SU-DHL-6 (cell line): ENCODE measurements around the gene EXOC3L1.

Experiments
- H2AFZ ChIP-seq: fragments of 200-600 bp; sonication (generic); 2 replicates; pipeline ENCODE4 v1.6.1; 2014; ENCODE audit warnings: low read depth, mild to moderate bottlenecking, moderate library complexity, mixed read lengths, antibody characterized with exemption, low read length; ENCODE audit not compliant: severe bottlenecking
- H3F3A ChIP-seq: fragments of 200-600 bp; shearing (Covaris generic); 2 replicates; pipeline ENCODE4 v1.6.0; 2016; ENCODE audit warnings: antibody characterized with exemption, mild to moderate bottlenecking; ENCODE audit not compliant: insufficient read depth
- H3K27ac ChIP-seq: fragments of 200-600 bp; sonication (generic); 2 replicates; pipeline ENCODE4 v1.5.1; 2016; ENCODE audit warnings: low read depth, mild to moderate bottlenecking, low read length, moderate library complexity, mixed read lengths
- H3K27me3 ChIP-seq: fragments of 200-600 bp; sonication (generic), shearing (Covaris generic); 2 replicates; pipeline ENCODE4 v1.6.0; 2014; ENCODE audit warnings: mild to moderate bottlenecking, low read length
- H3K36me3 ChIP-seq: fragments of 200-600 bp; sonication (generic); 2 replicates; pipeline ENCODE4 v1.6.1; 2014; ENCODE audit warnings: mild to moderate bottlenecking, low read length, mixed read lengths
- H3K4me2 ChIP-seq: fragments of 300-600, 200-600 bp; shearing (Covaris generic), sonication (generic); 2 replicates; pipeline ENCODE4 v1.6.0; 2014; ENCODE audit warnings: low read length, low read depth, mild to moderate bottlenecking; ENCODE audit not compliant: poor library complexity, severe bottlenecking
- H3K4me3 ChIP-seq: fragments of 200-600 bp; sonication (generic); 2 replicates; pipeline ENCODE4 v1.5.1; 2014; ENCODE audit warnings: antibody characterized with exemption, low read length, mild to moderate bottlenecking, mixed read lengths; ENCODE audit not compliant: insufficient read depth, poor library complexity, severe bottlenecking
- H3K79me2 ChIP-seq: fragments of 200-600 bp; sonication (generic); 2 replicates; pipeline ENCODE4 v1.6.1; 2014; ENCODE audit warnings: mild to moderate bottlenecking, low read length, moderate library complexity; ENCODE audit not compliant: insufficient read depth
- H3K9ac ChIP-seq: fragments of 200-600 bp; sonication (generic); 2 replicates; pipeline ENCODE4 v1.7.0; 2014; ENCODE audit warnings: mild to moderate bottlenecking, low read length
- H3K9me2 ChIP-seq: fragments of 200-600 bp; sonication (generic); replicated peaks from 2 replicates; pipeline ENCODE4 v1.6.1; 2014; ENCODE audit warnings: low read length; ENCODE audit not compliant: insufficient read depth
- H3K9me3 ChIP-seq: fragments of 200-600 bp; sonication (generic); 2 replicates; pipeline ENCODE4 v1.6.1; 2014; ENCODE audit warnings: low read length, mixed read lengths; ENCODE audit not compliant: insufficient read depth
- H4K20me1 ChIP-seq: fragments of 200-600 bp; sonication (generic); 2 replicates; pipeline ENCODE4 v1.6.1; 2014; ENCODE audit warnings: low read depth, mild to moderate bottlenecking, antibody characterized with exemption, low read length, moderate library complexity, mixed read lengths
- EZH2phosphoT487 ChIP-seq: fragments of 200-600 bp; sonication (generic), shearing (Covaris generic); conservative IDR thresholded peaks from 2 replicates; pipeline ENCODE4 v1.6.1; 2018; ENCODE audit warnings: mild to moderate bottlenecking, antibody characterized with exemption, low read length, moderate library complexity, mixed read lengths
- TF ChIP-seq, protein P1 (sequence below): fragments of 200-600 bp; sonication (generic); IDR thresholded peaks from one replicate; pipeline ENCODE4 v1.5.1; 2017; ENCODE audit warnings: antibody characterized with exemption, mild to moderate bottlenecking, low read length, moderate library complexity; ENCODE audit not compliant: insufficient read depth, poor library complexity, severe bottlenecking

The EXOC3L1 gene, protein sequence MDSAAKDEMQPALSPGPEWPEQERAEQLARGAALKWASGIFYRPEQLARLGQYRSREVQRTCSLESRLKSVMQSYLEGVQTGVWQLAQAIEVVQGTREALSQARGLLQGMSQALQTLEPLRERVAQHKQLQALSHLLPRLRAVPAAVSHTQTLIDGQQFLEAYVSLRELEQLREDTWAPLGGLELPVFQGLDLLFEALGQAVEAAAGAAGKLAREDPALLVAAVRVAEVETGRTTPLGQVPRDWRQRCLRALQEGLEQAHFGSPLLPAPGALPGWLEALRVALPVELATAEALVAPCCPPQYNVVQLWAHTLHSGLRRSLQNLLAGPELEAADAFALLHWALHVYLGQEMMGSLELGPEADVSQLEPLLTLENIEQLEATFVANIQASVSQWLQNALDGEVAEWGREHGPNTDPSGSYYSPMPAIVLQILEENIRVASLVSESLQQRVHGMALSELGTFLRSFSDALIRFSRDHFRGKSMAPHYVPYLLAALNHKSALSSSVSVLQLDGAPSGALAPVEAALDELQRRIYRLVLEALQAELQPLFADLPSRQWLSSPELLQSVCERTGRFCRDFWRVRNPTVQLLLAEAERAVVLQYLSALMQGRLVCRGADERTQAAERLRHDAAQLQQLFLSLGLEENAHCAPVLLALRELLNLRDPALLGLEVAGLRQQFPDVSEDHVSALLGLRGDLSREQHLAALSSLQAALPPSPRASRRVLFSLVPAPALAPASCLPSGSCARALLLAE

DNA sequence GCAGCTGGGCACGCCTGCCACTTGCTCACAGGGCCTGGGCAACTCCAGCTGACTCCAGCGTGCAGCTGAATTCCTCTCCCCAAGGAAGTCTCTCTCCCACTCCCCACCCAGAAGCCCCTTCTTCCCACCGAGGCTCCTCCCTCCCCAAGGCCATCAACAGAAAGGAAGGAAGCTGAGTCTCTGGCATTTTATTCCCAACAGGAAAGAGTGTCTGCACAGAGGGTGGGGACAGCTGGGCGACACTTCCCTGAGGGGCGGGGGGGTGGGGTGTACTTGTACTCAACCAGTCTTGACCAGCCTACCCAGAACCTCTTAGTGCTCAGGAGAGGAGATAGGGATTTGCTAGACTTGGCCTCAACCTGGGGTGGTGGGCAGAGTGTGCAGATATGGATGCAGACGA lies at the start of gene EXOC3L1:
Gene EXOC3L1 (minus strand): TSS at position 96 of the 400 bp plus-strand sequence. CDS start 460 bp downstream, outside the sequence.
- no peaks in the 10 kb centered on the region for H3K9me2 ChIP-seq
- no peak within 1 kb of the TSS for H3K27ac ChIP-seq
- peaks cover 24% of the 10 kb centered on the region for H3K79me2 ChIP-seq
- no peaks in the 10 kb centered on the region for H4K20me1 ChIP-seq
- no peaks in the 10 kb centered on the region for H3K27me3 ChIP-seq
- no peak within 1 kb of the TSS for H3K4me3 ChIP-seq
- no peak for TF ChIP-seq EZH2phosphoT487
- TF ChIP-seq, protein P1, sequence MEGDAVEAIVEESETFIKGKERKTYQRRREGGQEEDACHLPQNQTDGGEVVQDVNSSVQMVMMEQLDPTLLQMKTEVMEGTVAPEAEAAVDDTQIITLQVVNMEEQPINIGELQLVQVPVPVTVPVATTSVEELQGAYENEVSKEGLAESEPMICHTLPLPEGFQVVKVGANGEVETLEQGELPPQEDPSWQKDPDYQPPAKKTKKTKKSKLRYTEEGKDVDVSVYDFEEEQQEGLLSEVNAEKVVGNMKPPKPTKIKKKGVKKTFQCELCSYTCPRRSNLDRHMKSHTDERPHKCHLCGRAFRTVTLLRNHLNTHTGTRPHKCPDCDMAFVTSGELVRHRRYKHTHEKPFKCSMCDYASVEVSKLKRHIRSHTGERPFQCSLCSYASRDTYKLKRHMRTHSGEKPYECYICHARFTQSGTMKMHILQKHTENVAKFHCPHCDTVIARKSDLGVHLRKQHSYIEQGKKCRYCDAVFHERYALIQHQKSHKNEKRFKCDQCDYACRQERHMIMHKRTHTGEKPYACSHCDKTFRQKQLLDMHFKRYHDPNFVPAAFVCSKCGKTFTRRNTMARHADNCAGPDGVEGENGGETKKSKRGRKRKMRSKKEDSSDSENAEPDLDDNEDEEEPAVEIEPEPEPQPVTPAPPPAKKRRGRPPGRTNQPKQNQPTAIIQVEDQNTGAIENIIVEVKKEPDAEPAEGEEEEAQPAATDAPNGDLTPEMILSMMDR: no peak
- no peaks in the 10 kb centered on the region for H3F3A ChIP-seq
- no peak within 1 kb of the TSS for H2AFZ ChIP-seq
- no peaks in the 10 kb centered on the region for H3K36me3 ChIP-seq
- H3K4me2 ChIP-seq: no peak within 1 kb of the TSS
- H3K9me3 ChIP-seq: no peaks in the 10 kb centered on the region
- no peak within 1 kb of the TSS for H3K9ac ChIP-seq

DNA sequence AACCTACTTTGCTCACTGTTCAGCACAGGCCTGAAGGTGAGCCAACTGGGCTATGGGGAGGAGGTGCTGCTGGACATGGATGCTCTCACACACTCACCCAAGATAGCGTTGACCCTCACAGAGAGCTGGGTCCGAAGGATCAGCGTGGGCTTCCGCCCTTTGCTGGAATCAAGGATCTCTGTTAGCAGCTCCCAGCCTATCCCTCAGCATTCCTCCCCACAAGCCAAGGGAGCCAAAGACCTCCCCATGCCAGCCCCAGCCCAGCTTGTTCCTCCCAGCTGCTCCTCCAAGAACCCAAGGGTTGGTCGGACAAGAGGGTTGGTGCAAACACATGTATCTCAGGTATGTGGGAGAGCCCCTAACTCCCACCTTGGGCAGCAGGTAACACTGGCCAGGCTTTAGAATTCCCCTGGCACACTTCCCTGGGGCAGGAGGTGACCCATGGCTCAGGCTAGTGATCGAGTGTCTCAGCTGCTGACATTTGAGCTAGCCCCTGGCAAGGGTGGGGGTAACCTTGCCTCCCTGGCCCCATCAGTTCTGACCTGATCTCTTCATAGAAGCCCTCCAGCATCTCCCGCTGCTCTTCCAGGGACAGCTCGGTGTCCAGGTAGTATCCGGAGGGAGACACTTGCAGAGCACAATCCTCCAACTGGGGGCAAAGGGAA lies 49.0 kb upstream of the EXOC3L1 start:
- H3K9me3 ChIP-seq: no peaks in the 10 kb centered on the region
- no peaks in the 10 kb centered on the region for H3F3A ChIP-seq
- H3K9me2 ChIP-seq: no peaks in the 10 kb centered on the region
- no peaks in the 10 kb centered on the region for H3K27me3 ChIP-seq
- H3K4me3 ChIP-seq: no peak overlapping the region
- H4K20me1 ChIP-seq: no peaks in the 10 kb centered on the region; the same call in 1 of the 2 replicates
- no peak overlapping the region for H3K9ac ChIP-seq
- H3K27ac ChIP-seq: no peak overlapping the region
- no peaks in the 10 kb centered on the region for H3K36me3 ChIP-seq
- H3K4me2 ChIP-seq: no peak overlapping the region
- H3K79me2 ChIP-seq: no peaks in the 10 kb centered on the region
- no peak for TF ChIP-seq EZH2phosphoT487
- TF ChIP-seq, protein P1: no peak
- no peak overlapping the region for H2AFZ ChIP-seq

DNA sequence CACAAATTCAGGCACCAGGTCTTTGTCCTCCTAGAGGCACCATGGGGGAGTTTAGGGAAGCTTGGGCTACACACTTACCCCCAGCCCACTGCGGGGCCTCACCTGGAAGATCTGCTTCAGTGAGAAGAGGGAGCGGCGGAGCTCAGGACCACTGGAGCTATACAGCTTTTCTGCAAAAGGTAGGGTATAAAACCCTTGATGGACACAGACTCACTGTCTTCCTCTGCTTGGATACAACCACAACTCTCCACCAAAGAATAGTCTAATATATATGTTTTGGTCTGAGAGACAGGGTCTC lies 48.3 kb upstream of the EXOC3L1 start:
- H3K9me2 ChIP-seq: no peaks in the 10 kb centered on the region
- no peak overlapping the region for H3K27ac ChIP-seq
- no peaks in the 10 kb centered on the region for H3K9me3 ChIP-seq
- H3F3A ChIP-seq: no peaks in the 10 kb centered on the region
- H3K27me3 ChIP-seq: no peaks in the 10 kb centered on the region
- no peaks in the 10 kb centered on the region for H3K36me3 ChIP-seq
- no peak overlapping the region for H2AFZ ChIP-seq
- no peak overlapping the region for H3K9ac ChIP-seq
- TF ChIP-seq, protein P1: no peak
- no peak for TF ChIP-seq EZH2phosphoT487
- H3K79me2 ChIP-seq: no peaks in the 10 kb centered on the region
- H4K20me1 ChIP-seq: no peaks in the 10 kb centered on the region; the same call in 1 of the 2 replicates
- H3K4me2 ChIP-seq: no peak overlapping the region
- H3K4me3 ChIP-seq: no peak overlapping the region
